ENCODE results near the gene FCHO2.

FCHO2 gene

DNA sequence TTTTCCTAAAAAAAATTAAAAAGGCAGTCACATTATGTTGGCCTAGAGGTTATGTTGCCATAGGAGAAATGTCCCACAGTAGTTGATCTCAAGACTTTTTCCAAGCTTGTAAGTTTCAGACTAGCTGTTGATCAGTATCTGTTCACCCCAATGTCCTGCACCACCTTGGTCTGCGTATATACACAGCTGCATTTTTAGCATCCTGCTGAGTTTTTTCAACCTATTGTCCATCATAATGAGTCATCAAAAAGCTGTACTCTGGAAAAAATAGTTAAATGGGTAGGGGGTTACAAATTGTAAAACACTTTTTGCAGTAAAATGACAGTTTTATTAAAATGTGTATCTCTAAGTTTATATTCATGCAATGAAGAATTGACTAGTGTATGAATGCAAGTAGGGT, 111.4 kb downstream of the FCHO2 start:
- no peaks in the 10 kb centered on the region for H3K4me1 ChIP-seq (ENCODE audit: control insufficient read depth, insufficient read depth, low read length)
- no peak overlapping the region for H3K9ac ChIP-seq (ENCODE audit: low read depth, low read length)
- peaks cover 3% of the 10 kb centered on the region; the same call in 1 of the 2 replicates for H3K9me3 ChIP-seq (ENCODE audit: control insufficient read depth, insufficient read depth, low read length)
- peaks cover 16% of the 10 kb centered on the region for H3K36me3 ChIP-seq (ENCODE audit: control insufficient read depth, insufficient read depth, low read length)
- no peak overlapping the region for H3K27ac ChIP-seq (ENCODE audit: low read depth, low read length)
- H3K4me3 ChIP-seq (ENCODE audit: low read depth, low read length), result no peak overlapping the region
- no peaks in the 10 kb centered on the region for H3K27me3 ChIP-seq (ENCODE audit: control insufficient read depth, insufficient read depth, low read length)

DNA sequence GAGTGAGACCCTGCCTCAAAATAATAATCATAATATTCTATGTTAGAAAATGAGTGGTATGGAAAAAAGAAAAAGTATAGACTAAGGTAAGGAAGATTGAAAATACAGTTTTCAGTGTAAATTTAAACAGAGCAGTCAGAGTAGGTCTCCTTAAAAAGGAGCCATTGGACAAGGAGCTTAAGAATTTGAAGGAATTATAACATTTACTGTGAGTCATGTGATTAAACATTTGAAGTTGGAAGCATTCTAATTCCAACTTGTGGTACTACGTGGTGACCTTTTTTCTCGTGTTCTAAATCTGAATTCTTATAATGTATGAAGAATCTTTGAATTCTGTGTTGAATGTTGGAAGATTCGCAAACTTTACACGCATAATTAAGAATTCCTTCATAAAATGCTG, 125.3 kb downstream of the FCHO2 start:
- Histone ChIP-seq H3K4me1 (ENCODE audit: control insufficient read depth, insufficient read depth, low read length) (no peaks in the 10 kb centered on the region), H3K9ac (ENCODE audit: low read depth, low read length) (no peak overlapping the region), H3K4me3 (ENCODE audit: low read depth, low read length) (no peak overlapping the region), H3K27me3 (ENCODE audit: control insufficient read depth, insufficient read depth, low read length) (no peaks in the 10 kb centered on the region), H3K36me3 (ENCODE audit: control insufficient read depth, insufficient read depth, low read length) (peaks cover 16% of the 10 kb centered on the region), H3K27ac (ENCODE audit: low read depth, low read length) (no peak overlapping the region), H3K9me3 (ENCODE audit: control insufficient read depth, insufficient read depth, low read length) (no peaks in the 10 kb centered on the region)

DNA sequence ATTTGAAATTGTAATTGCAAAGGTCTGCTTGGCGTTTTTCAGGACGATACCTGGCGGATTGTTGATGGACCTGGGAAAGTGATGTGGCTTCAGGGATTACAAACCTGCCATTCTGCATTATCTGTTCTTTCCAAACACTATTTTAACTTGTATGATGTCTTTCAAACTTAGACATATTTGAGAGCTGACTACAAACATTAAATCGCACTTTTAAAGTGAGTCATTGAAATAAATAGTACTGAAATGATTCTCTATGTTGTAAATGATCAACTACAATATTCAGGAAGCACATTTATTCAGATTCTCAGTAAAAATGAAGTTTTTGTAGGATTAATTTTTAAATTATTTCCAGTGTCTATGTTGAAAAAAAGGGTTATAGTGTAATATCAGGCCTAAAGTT, 132.2 kb downstream of the FCHO2 start:
- Histone ChIP-seq H3K4me1 (ENCODE audit: control insufficient read depth, insufficient read depth, low read length) (no peaks in the 10 kb centered on the region), H3K36me3 (ENCODE audit: control insufficient read depth, insufficient read depth, low read length) (0 out of 2 replicates have a peak, but pooled peaks cover 5% of the 10 kb centered on the region), H3K4me3 (ENCODE audit: low read depth, low read length) (no peak overlapping the region), H3K27me3 (ENCODE audit: control insufficient read depth, insufficient read depth, low read length) (no peaks in the 10 kb centered on the region), H3K9ac (ENCODE audit: low read depth, low read length) (no peak overlapping the region), H3K27ac (ENCODE audit: low read depth, low read length) (no peak overlapping the region), H3K9me3 (ENCODE audit: control insufficient read depth, insufficient read depth, low read length) (no peaks in the 10 kb centered on the region)

DNA sequence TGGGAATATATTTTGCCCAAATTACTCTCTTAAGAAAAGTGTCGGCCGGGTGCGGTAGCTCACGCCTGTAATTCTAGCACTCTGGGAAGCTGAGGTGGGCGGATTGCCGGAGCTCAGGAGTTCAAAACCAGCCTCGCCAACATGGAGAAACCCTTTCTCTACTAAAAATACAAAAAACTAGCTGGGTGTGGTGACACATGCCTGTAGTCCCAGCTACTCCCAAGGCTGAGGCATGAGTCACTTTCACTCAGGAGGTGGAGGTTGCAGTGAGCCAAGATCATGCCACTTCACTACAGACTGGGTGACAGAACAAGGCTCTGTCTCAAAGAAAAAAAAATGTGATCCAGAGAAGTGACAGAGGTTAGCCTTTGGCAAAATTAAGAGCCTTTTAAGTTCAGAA, 138.1 kb downstream of the FCHO2 start:
- H3K27me3 ChIP-seq (ENCODE audit: control insufficient read depth, insufficient read depth, low read length), result no peaks in the 10 kb centered on the region
- H3K9ac ChIP-seq (ENCODE audit: low read depth, low read length), result no peak overlapping the region
- no peak overlapping the region for H3K27ac ChIP-seq (ENCODE audit: low read depth, low read length)
- H3K9me3 ChIP-seq (ENCODE audit: control insufficient read depth, insufficient read depth, low read length), result no peaks in the 10 kb centered on the region
- H3K4me3 ChIP-seq (ENCODE audit: low read depth, low read length), result no peak overlapping the region
- no peaks in the 10 kb centered on the region for H3K4me1 ChIP-seq (ENCODE audit: control insufficient read depth, insufficient read depth, low read length)
- no peaks in the 10 kb centered on the region for H3K36me3 ChIP-seq (ENCODE audit: control insufficient read depth, insufficient read depth, low read length)

DNA sequence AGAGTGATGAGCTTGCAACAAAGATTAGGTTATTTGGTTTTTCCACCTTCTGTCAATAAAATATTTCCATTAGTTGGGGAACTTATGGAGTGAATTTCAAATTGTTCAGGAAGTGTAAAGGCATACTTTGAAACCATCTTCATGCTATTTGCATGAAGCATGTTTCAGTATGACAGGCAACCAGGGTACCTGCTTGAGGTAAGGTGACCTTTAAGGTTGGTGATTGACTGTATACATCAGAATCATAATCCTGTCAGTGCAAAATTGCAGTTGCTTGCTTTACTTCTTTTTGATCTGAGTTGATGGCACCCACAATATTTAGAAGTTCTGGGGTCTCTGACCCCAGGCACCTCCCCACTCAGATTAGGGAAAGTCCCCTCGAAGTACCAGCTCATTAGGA, 138.6 kb downstream of the FCHO2 start:
- H3K4me3 ChIP-seq (ENCODE audit: low read depth, low read length), result no peak overlapping the region
- H3K27me3 ChIP-seq (ENCODE audit: control insufficient read depth, insufficient read depth, low read length), result no peaks in the 10 kb centered on the region
- no peaks in the 10 kb centered on the region for H3K36me3 ChIP-seq (ENCODE audit: control insufficient read depth, insufficient read depth, low read length)
- no peaks in the 10 kb centered on the region for H3K9me3 ChIP-seq (ENCODE audit: control insufficient read depth, insufficient read depth, low read length)
- H3K9ac ChIP-seq (ENCODE audit: low read depth, low read length), result no peak overlapping the region
- H3K4me1 ChIP-seq (ENCODE audit: control insufficient read depth, insufficient read depth, low read length), result no peaks in the 10 kb centered on the region
- no peak overlapping the region for H3K27ac ChIP-seq (ENCODE audit: low read depth, low read length)

DNA sequence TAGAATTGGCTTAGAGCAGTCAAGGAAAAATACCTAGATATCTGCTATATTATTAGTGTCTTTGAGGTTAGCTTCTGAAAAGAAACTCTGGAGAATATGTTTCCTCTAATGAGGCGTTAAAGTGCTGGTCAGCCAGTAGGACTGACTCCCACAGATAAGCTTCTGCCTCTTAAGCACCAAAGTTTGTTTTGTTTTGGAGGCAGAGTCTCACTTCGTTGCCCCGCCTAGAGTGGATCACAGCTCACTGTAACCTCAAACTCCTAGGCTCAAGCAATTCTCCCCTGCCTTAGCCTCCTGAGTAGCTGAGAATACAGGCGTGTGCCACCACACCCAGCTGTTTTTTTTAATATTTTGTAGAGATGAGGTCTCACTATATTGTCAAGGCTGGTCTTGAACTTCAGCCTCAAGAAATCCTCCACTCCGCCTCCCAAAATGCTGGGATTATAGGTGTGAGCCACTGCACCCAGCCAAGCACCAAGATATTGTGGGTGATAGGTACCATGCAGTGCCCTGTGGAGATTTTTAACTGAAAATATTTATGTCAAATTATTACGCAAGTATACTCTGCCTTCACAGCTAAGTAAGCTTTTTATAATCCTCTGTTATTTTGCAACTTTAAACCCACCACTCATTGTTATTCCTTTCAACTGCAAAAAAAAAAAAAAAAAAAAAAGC, 139.9 kb downstream of the FCHO2 start:
- no peaks in the 10 kb centered on the region for H3K9me3 ChIP-seq (ENCODE audit: control insufficient read depth, insufficient read depth, low read length)
- H3K4me1 ChIP-seq (ENCODE audit: control insufficient read depth, insufficient read depth, low read length), result no peaks in the 10 kb centered on the region
- H3K9ac ChIP-seq (ENCODE audit: low read depth, low read length), result no peak overlapping the region
- no peak overlapping the region for H3K27ac ChIP-seq (ENCODE audit: low read depth, low read length)
- H3K36me3 ChIP-seq (ENCODE audit: control insufficient read depth, insufficient read depth, low read length), result no peaks in the 10 kb centered on the region
- H3K4me3 ChIP-seq (ENCODE audit: low read depth, low read length), result no peak overlapping the region
- no peaks in the 10 kb centered on the region for H3K27me3 ChIP-seq (ENCODE audit: control insufficient read depth, insufficient read depth, low read length)

DNA sequence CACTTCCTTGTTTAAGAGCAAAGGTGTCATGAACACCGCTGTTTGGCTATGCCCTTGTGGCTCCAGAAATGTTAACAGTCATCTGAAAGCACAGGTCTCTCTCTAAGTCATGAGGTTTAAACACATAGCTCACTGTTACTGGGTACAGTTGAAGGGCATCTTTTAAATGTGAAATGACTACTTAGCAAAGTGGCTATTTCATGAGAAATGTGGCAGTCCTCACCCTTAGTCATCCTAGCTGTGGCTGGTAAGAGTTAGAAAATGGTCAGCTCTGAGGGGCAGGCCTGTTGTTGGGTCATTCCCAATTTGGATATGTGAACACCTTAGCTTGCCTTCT, 140.4 kb downstream of the FCHO2 start:
- Histone ChIP-seq H3K4me3 (ENCODE audit: low read depth, low read length) (no peak overlapping the region), H3K27me3 (ENCODE audit: control insufficient read depth, insufficient read depth, low read length) (no peaks in the 10 kb centered on the region), H3K4me1 (ENCODE audit: control insufficient read depth, insufficient read depth, low read length) (no peaks in the 10 kb centered on the region)

DNA sequence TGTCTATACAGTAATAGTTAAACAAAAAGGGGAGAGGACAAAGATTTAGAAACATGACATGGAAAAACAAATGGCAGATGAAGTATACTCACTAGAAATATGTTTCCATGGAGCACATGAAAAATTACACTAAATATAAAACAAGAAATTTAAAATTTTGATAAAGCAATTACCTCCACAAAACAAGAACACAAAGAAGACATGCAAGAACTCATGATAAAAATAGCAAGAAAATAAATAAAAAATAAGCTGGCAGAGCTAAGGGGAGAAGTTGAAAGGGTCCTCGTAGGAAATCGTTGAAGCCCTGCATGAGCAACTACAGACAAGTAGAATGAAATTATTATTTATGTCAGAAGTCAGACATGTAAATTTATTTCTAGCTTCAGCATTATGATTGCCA, 141.9 kb downstream of the FCHO2 start:
- no peak overlapping the region for H3K9ac ChIP-seq (ENCODE audit: low read depth, low read length)
- no peak overlapping the region for H3K27ac ChIP-seq (ENCODE audit: low read depth, low read length)
- no peak overlapping the region for H3K4me3 ChIP-seq (ENCODE audit: low read depth, low read length)
- H3K4me1 ChIP-seq (ENCODE audit: control insufficient read depth, insufficient read depth, low read length), result no peaks in the 10 kb centered on the region
- no peaks in the 10 kb centered on the region for H3K9me3 ChIP-seq (ENCODE audit: control insufficient read depth, insufficient read depth, low read length)
- no peaks in the 10 kb centered on the region for H3K36me3 ChIP-seq (ENCODE audit: control insufficient read depth, insufficient read depth, low read length)
- H3K27me3 ChIP-seq (ENCODE audit: control insufficient read depth, insufficient read depth, low read length), result no peaks in the 10 kb centered on the region

More for the DNA sequence above, 140.4 kb downstream of the FCHO2 start:
- no peaks in the 10 kb centered on the region for H3K9me3 ChIP-seq (ENCODE audit: control insufficient read depth, insufficient read depth, low read length)
- H3K27ac ChIP-seq (ENCODE audit: low read depth, low read length), result no peak overlapping the region
- no peaks in the 10 kb centered on the region for H3K36me3 ChIP-seq (ENCODE audit: control insufficient read depth, insufficient read depth, low read length)
- H3K9ac ChIP-seq (ENCODE audit: low read depth, low read length), result no peak overlapping the region

DNA sequence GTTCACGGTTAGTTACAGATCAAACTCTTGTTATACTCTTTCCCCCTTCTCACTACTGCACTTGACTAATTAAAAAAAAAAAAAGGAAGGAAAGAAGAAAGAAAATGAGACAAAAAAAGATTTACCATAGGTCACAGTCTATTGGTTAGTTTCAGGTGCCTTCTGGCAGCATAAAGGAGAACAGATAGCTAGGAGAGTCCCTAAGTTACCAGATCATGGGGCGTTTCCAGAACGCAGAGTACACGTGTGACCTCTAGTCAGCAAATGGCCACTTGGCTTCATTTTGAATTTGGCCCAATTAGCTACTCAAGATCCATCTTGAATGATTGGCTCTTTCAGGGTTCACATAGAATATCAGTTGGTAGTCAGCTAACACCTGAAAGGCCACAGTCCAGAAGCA, 144.3 kb downstream of the FCHO2 start:
- H3K9me3 ChIP-seq (ENCODE audit: control insufficient read depth, insufficient read depth, low read length), result no peaks in the 10 kb centered on the region
- no peaks in the 10 kb centered on the region for H3K27me3 ChIP-seq (ENCODE audit: control insufficient read depth, insufficient read depth, low read length)
- H3K4me1 ChIP-seq (ENCODE audit: control insufficient read depth, insufficient read depth, low read length), result no peaks in the 10 kb centered on the region
- no peaks in the 10 kb centered on the region for H3K36me3 ChIP-seq (ENCODE audit: control insufficient read depth, insufficient read depth, low read length)
- no peak overlapping the region for H3K27ac ChIP-seq (ENCODE audit: low read depth, low read length)
- H3K9ac ChIP-seq (ENCODE audit: low read depth, low read length), result no peak overlapping the region
- no peak overlapping the region for H3K4me3 ChIP-seq (ENCODE audit: low read depth, low read length)

DNA sequence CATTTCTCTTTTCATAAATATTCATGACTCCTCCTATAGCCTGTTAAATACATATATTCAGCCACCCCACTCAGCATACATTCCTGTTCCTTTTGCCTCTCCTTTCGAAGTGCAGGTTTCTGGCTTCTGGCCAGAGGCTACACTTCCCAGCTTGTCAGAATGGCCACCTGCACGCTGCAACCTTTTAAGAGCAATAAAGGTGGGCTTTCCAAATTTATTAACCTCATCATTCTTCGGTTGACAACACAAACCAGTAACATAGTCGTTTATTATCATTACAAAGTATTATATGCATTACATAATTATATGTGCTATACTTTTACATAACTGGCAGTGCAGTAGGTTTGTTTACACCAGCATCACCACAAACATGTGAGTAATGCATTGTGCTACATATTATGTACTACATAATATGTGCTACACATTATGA, 148.0 kb downstream of the FCHO2 start:
- no peaks in the 10 kb centered on the region for H3K27me3 ChIP-seq (ENCODE audit: control insufficient read depth, insufficient read depth, low read length)
- no peak overlapping the region for H3K4me3 ChIP-seq (ENCODE audit: low read depth, low read length)
- no peaks in the 10 kb centered on the region for H3K4me1 ChIP-seq (ENCODE audit: control insufficient read depth, insufficient read depth, low read length)
- no peaks in the 10 kb centered on the region for H3K36me3 ChIP-seq (ENCODE audit: control insufficient read depth, insufficient read depth, low read length)
- no peaks in the 10 kb centered on the region for H3K9me3 ChIP-seq (ENCODE audit: control insufficient read depth, insufficient read depth, low read length)
- no peak overlapping the region for H3K9ac ChIP-seq (ENCODE audit: low read depth, low read length)
- no peak overlapping the region for H3K27ac ChIP-seq (ENCODE audit: low read depth, low read length)

DNA sequence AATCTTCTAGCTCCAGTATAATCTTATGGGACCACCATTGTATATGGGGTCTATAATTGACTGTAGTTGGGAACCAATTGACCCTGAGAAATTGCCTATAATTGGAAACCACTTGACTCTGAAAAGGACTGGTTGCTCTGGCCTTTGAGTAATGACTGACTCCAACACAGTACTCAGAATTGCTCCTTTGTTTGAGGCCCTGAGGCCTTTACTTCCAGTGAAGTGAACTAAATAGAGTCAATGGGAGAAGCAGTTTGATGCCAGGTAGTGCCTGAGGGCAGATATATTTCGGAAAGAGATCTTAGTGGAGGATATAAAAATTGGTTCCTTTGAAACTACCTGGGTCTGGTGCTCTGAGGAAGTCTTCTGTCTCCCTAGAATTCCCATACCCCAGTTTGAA, 148.5 kb downstream of the FCHO2 start:
- Histone ChIP-seq H3K4me3 (ENCODE audit: low read depth, low read length) (no peak overlapping the region), H3K9ac (ENCODE audit: low read depth, low read length) (no peak overlapping the region), H3K27ac (ENCODE audit: low read depth, low read length) (no peak overlapping the region), H3K27me3 (ENCODE audit: control insufficient read depth, insufficient read depth, low read length) (no peaks in the 10 kb centered on the region), H3K36me3 (ENCODE audit: control insufficient read depth, insufficient read depth, low read length) (no peaks in the 10 kb centered on the region), H3K9me3 (ENCODE audit: control insufficient read depth, insufficient read depth, low read length) (no peaks in the 10 kb centered on the region), H3K4me1 (ENCODE audit: control insufficient read depth, insufficient read depth, low read length) (no peaks in the 10 kb centered on the region)

DNA sequence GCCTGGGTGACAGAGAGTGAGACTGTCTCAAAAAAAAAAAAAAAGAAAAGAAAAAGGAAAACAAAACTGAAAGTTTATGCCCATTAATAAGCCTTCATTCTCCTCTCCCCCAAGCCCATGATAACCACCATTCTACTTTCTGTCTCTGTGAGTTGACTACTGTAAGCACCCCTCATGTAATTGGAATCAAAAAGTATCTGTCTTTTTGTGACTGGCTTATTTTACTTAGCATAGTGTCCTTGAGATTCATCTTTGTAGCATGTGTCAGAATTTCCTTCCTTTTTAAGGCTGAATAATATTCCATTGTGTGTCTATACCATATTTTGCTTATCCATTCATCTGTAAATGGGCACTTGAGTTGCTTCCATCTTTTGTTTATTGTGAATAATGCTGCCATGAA, 150.5 kb downstream of the FCHO2 start:
- H3K9ac ChIP-seq (ENCODE audit: low read depth, low read length), result no peak overlapping the region
- no peaks in the 10 kb centered on the region for H3K9me3 ChIP-seq (ENCODE audit: control insufficient read depth, insufficient read depth, low read length)
- no peak overlapping the region for H3K4me3 ChIP-seq (ENCODE audit: low read depth, low read length)
- H3K4me1 ChIP-seq (ENCODE audit: control insufficient read depth, insufficient read depth, low read length), result no peaks in the 10 kb centered on the region
- no peaks in the 10 kb centered on the region for H3K36me3 ChIP-seq (ENCODE audit: control insufficient read depth, insufficient read depth, low read length)
- no peak overlapping the region for H3K27ac ChIP-seq (ENCODE audit: low read depth, low read length)
- no peaks in the 10 kb centered on the region for H3K27me3 ChIP-seq (ENCODE audit: control insufficient read depth, insufficient read depth, low read length)
